Measurements from ENCODE around the gene RETN.
"Not testable (repeated sequence)": the region's sequence is repeated elsewhere in the genome, so short reads cannot be mapped to it uniquely, and the experiment has no call there.

RETN gene

GRCh38 chr19:7638802-7639465 is 29.9 kb upstream of the RETN start:
- no peak for DNase-seq

- DNase-seq = no peak
Observed at GRCh38 chr19:7639863-7640348, 28.9 kb upstream of the RETN start.

- DNase-seq = no peak
Observed at GRCh38 chr19:7640803-7641202, 28.0 kb upstream of the RETN start.

GRCh38 chr19:7641290-7642276 is 27.3 kb upstream of the RETN start:
- no peak for DNase-seq

- no peak for DNase-seq
Observed at GRCh38 chr19:7642295-7643030, 26.4 kb upstream of the RETN start.

GRCh38 chr19:7643031-7643415 is 25.8 kb upstream of the RETN start:
- no peak for DNase-seq

GRCh38 chr19:7643629-7644549 is 25.0 kb upstream of the RETN start:
- DNase-seq = not testable (repeated sequence)

- DNase-seq = no peak
Observed at GRCh38 chr19:7644550-7644877, 24.3 kb upstream of the RETN start.

- no peak for DNase-seq
Observed at GRCh38 chr19:7645163-7645562, 23.7 kb upstream of the RETN start.

GRCh38 chr19:7645656-7646425 is 23.0 kb upstream of the RETN start:
- DNase-seq = no peak

- no peak for DNase-seq
Observed at GRCh38 chr19:7646426-7646700, 22.5 kb upstream of the RETN start.

GRCh38 chr19:7647156-7647555 is 21.7 kb upstream of the RETN start:
- no peak for DNase-seq

GRCh38 chr19:7648265-7649014 is 20.4 kb upstream of the RETN start:
- no peak for DNase-seq

- no peak for DNase-seq
Observed at GRCh38 chr19:7650148-7650547, 18.7 kb upstream of the RETN start.

GRCh38 chr19:7652061-7652641 is 16.7 kb upstream of the RETN start:
- DNase-seq = peak; percentile 54

GRCh38 chr19:7654401-7654800 is 14.4 kb upstream of the RETN start:
- DNase-seq = no peak

- DNase-seq = no peak
Observed at GRCh38 chr19:7655581-7655980, 13.3 kb upstream of the RETN start.

GRCh38 chr19:7657131-7657751 is 11.6 kb upstream of the RETN start:
- no peak for DNase-seq

GRCh38 chr19:7658219-7658686 is 10.6 kb upstream of the RETN start:
- peak; percentile 18 for DNase-seq

Measured in NCI-H1092 treated with DMSO at 0.1 percent for 48 hours (cell line).